Sigmoid colon (tissue), 7 donors: ENCODE results near the gene DEDD. TPM values are rescaled to one million over a fixed set of nuclear protein-coding genes. Genes with fewer than 3 reads are reported as not detected.

Experiments
- DNase-seq: peaks from one replicate; pipeline ENCODE4 v3.0.0-alpha.2; 2019
- H3K27ac ChIP-seq, 4 donors: fragments of 200-600 bp; sonication (generic); one replicate each; pipeline ENCODE4 v1.5.1; 2016 to 2019; ENCODE audit warnings: mild to moderate bottlenecking in 1 of 4
- H3K27me3 ChIP-seq, 3 donors: fragments of 200-600 bp; sonication (generic); one replicate each; pipeline ENCODE4 v1.5.1; 2019; ENCODE audit warnings: mild to moderate bottlenecking in 1 of 3
- H3K36me3 ChIP-seq, 4 donors: fragments of 200-600 bp; sonication (generic); one replicate each; pipeline ENCODE4 v1.5.1; 2016 to 2019
- H3K4me1 ChIP-seq, 4 donors: fragments of 200-600 bp; sonication (generic); one replicate each; pipeline ENCODE4 v1.5.1; 2017 to 2019
- H3K4me3 ChIP-seq, 4 donors: fragments of 200-600 bp; sonication (generic); one replicate each; pipeline ENCODE4 v1.5.1; 2017 to 2019; ENCODE audit warnings: mild to moderate bottlenecking in 2 of 4, moderate library complexity in 1 of 4
- H3K9me3 ChIP-seq, 4 donors: fragments of 200-600 bp in 3 of 4; sonication (generic) in 3 of 4; one replicate each; pipeline versions ENCODE4 v1.5.1 to v1.6.1; 2013 to 2019
- CTCF ChIP-seq, 4 experiments: fragments of 450-650 bp in 3 of 4; fragments of 200-600 bp in 1 of 4; IDR thresholded peaks; one replicate each; pipeline ENCODE4 v1.5.1; 2016 to 2019; ENCODE audit warnings: antibody characterized with exemption in 4 of 4, mild to moderate bottlenecking in 3 of 4, moderate library complexity in 2 of 4
- EP300 ChIP-seq, 4 donors: sonication (generic); formaldehyde crosslinking; IDR thresholded peaks; one replicate each; pipeline ENCODE4 v1.6.1; 2017; ENCODE audit warnings: antibody characterized with exemption in 4 of 4
- POLR2A ChIP-seq, 2 donors: fragments of 450-650 bp; IDR thresholded peaks; one replicate each; pipeline ENCODE4 v1.6.1; 2016; ENCODE audit warnings: antibody characterized with exemption in 2 of 2, mild to moderate bottlenecking in 2 of 2, moderate library complexity in 2 of 2
- POLR2AphosphoS5 ChIP-seq, 4 donors: sonication (generic); formaldehyde crosslinking; IDR thresholded peaks; one replicate each; pipeline ENCODE4 v1.6.1; 2017; ENCODE audit warnings: antibody characterized with exemption in 4 of 4
- WGBS, 2 donors: extraction: QIAGEN DNeasy Blood & Tissue Kit; methylation state at CpG; one replicate each; pipeline ENCODE4 v1.1.7; 2013; 5-methylcytosine and 5-hydroxymethylcytosine counted together
- intact Hi-C: fragments of 100-400 bp; cut with DNase I; formaldehyde crosslinking; loops from one replicate; pipeline ENCODE4 v1.15.1; 2023
- polyA plus RNA-seq, 3 donors: library from polyadenylated mRNA; stranded (reverse); fragments of 200-250 nt; gene quantifications; one replicate each; pipeline ENCODE4 v1.2.3, GENCODE V29; 2013
- total RNA-seq, 4 donors: library from RNA; depleted of rRNA; stranded (reverse); fragments of >200 nt; gene quantifications; one replicate each; pipeline ENCODE4 v1.1.0, GENCODE V29; 2016
- donor health status: healthy with polysubstance abuse.
- donor health status: Bipolar disorder and iron deficiency.
- donor health status: healthy.

The DEDD gene
- total and polyA plus RNA-seq, 7 donors, result 24.0 to 34.2 (median 30.5) TPM

GRCh38 chr1:161163793-161164192 lies 31.3 kb upstream of the DEDD start:
- Histone ChIP-seq H3K27me3 (no peaks in the 10 kb centered on the region), H3K4me3 (no peak overlapping the region), H3K36me3 (peaks cover 0 to 43% (median 9%) of the 10 kb centered on the region in 4 donors), H3K4me1 (peaks cover 0 to 57% (median 48%) of the 10 kb centered on the region in 4 donors), H3K9me3 (no peaks in the 10 kb centered on the region), H3K27ac (no peak overlapping the region)
- TF ChIP-seq POLR2AphosphoS5 (IDR thresholded peaks at IDR 0.05) (no peak), CTCF (IDR thresholded peaks at IDR 0.05) (no peak), EP300 (IDR thresholded peaks at IDR 0.05) (no peak), POLR2A (IDR thresholded peaks at IDR 0.05) (no peak)
- WGBS, 2 donors, result 93 to 94% methylated on average over 5 of the region's 5 CpGs
- intact Hi-C loops, result no loop called here
- no peak for DNase-seq

DNA sequence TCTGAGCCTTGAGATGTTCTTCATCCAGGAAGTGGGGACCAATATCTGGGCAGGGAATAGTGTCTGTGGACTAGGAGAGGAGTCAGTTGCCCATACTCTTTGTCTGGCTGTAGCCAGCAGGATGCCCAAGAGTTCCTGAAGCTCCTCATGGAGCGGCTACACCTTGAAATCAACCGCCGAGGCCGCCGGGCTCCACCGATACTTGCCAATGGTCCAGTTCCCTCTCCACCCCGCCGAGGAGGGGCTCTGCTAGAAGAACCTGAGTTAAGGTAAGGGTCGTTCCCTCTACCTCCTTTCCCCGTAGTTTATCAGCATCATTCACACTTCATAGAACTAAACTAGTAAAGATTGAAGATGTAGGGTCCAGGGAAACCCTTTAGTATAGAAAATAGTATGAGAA lies 30.3 kb upstream of the DEDD start:
- no peak for TF ChIP-seq POLR2AphosphoS5 (IDR thresholded peaks at IDR 0.05)
- no peak for TF ChIP-seq POLR2A (IDR thresholded peaks at IDR 0.05)
- TF ChIP-seq CTCF (IDR thresholded peaks at IDR 0.05), result no peak
- no peak for TF ChIP-seq EP300 (IDR thresholded peaks at IDR 0.05)
- H3K36me3 ChIP-seq, result peaks cover 0 to 46% (median 9%) of the 10 kb centered on the region in 4 donors
- H3K27me3 ChIP-seq, result no peaks in the 10 kb centered on the region
- H3K9me3 ChIP-seq, result no peaks in the 10 kb centered on the region
- H3K4me3 ChIP-seq, result no peak overlapping the region
- 94 to 95% methylated on average over 10 of the region's 10 CpGs for WGBS, 2 donors
- peak; percentile 59 for DNase-seq
- H3K27ac ChIP-seq, result no peak overlapping the region
- H3K4me1 ChIP-seq, result peaks cover 0 to 54% (median 48%) of the 10 kb centered on the region in 4 donors
- intact Hi-C loops, result no loop called here

GRCh38 chr1:161162052-161162451 lies 29.6 kb upstream of the DEDD start:
- no peaks in the 10 kb centered on the region for H3K27me3 ChIP-seq
- peaks cover 0 to 47% (median 41%) of the 10 kb centered on the region in 4 donors for H3K4me1 ChIP-seq
- no peak overlapping the region for H3K27ac ChIP-seq
- no peak for DNase-seq
- peaks cover 0 to 54% (median 9%) of the 10 kb centered on the region in 4 donors for H3K36me3 ChIP-seq
- intact Hi-C loops, result no loop called here
- no peaks in the 10 kb centered on the region for H3K9me3 ChIP-seq
- no peak overlapping the region for H3K4me3 ChIP-seq
- 83 to 84% methylated on average over 7 of the region's 7 CpGs for WGBS, 2 donors
- TF ChIP-seq POLR2AphosphoS5 (IDR thresholded peaks at IDR 0.05) (no peak), CTCF (IDR thresholded peaks at IDR 0.05) (no peak), POLR2A (IDR thresholded peaks at IDR 0.05) (no peak), EP300 (IDR thresholded peaks at IDR 0.05) (no peak)

- intact Hi-C loops, result no loop called here
- H3K27me3 ChIP-seq, result no peaks in the 10 kb centered on the region
- H3K27ac ChIP-seq, result no peak overlapping the region
- H3K4me3 ChIP-seq, result no peak overlapping the region
- peaks cover 0 to 43% (median 37%) of the 10 kb centered on the region in 4 donors for H3K4me1 ChIP-seq
- 88 to 92% methylated on average over 5 of the region's 5 CpGs for WGBS, 2 donors
- TF ChIP-seq POLR2A (IDR thresholded peaks at IDR 0.05), result no peak
- TF ChIP-seq EP300 (IDR thresholded peaks at IDR 0.05), result no peak
- no peak for TF ChIP-seq CTCF (IDR thresholded peaks at IDR 0.05)
- TF ChIP-seq POLR2AphosphoS5 (IDR thresholded peaks at IDR 0.05), result no peak
- no peak for DNase-seq
- H3K36me3 ChIP-seq, result peaks cover 0 to 57% (median 9%) of the 10 kb centered on the region in 4 donors
- no peaks in the 10 kb centered on the region for H3K9me3 ChIP-seq
Measured at GRCh38 chr1:161161652-161162051, 29.2 kb upstream of the DEDD start.

- Histone ChIP-seq H3K27me3 (no peaks in the 10 kb centered on the region), H3K36me3 (peaks cover 0 to 57% (median 9%) of the 10 kb centered on the region in 4 donors), H3K9me3 (no peaks in the 10 kb centered on the region), H3K4me3 (no peak overlapping the region), H3K27ac (peak overlapping the region in 3 of 4 donors; percentile 86 to 93 (median 92)), H3K4me1 (peaks cover 0 to 41% (median 36%) of the 10 kb centered on the region in 4 donors)
- TF ChIP-seq EP300 (IDR thresholded peaks at IDR 0.05), result no peak
- TF ChIP-seq POLR2A (IDR thresholded peaks at IDR 0.05), result no peak
- no peak for TF ChIP-seq POLR2AphosphoS5 (IDR thresholded peaks at IDR 0.05)
- no peak for TF ChIP-seq CTCF (IDR thresholded peaks at IDR 0.05)
- DNase-seq, result no peak
- WGBS, 2 donors, result 95% methylated on average over 22 of the region's 22 CpGs
- intact Hi-C loops, result no loop called here
Measured at GRCh38 chr1:161160671-161161145, 28.2 kb upstream of the DEDD start.
